ENCODE results near the gene PACSIN2.
"Not testable (repeated sequence)": the region's sequence is repeated elsewhere in the genome, so short reads cannot be mapped to it uniquely, and the experiment has no call there.

Gene PACSIN2

DNA sequence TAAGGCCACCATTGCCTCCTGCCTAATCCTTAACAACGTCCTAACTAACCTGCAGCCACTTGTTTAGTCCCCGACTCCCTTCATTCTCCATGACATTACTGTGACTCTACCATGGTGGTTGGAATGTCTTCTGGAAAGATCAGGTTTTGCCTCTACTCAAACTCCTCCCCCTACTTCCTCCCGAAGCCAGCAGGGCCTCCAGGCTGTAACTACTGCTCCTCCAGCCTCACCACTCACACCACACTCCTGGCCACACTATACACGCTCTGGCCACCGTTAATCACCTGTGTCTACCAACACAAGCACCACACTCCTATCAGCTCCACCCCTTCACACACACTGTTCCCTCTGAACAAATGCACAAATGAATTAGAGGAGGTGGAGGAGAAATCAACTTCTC is 69.2 kb downstream of the PACSIN2 start:
- no peak for DNase-seq (ENCODE audit: low spot score)

DNA sequence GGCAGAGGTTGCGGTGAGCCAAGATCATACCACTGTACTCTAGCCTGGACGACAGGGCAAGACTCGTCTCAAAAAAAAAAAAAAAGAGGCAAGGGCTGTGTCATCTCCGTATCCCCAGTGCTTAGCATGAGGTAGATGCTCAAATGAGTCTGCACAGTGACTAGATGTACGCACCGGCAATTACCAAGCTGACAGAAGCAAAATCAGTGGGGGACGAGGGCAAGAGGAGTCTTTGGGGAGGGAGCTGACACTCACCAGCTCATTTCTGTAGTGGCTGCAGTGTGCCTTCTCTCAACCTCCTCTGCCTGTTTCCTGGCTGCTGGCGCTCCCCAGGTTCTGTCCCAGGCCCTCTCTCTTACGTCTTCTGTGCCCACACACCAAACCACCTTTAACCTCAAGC is 69.9 kb downstream of the PACSIN2 start:
- no peak for DNase-seq (ENCODE audit: low spot score)

GRCh38 chr22:42944409-42944808 is 70.5 kb downstream of the PACSIN2 start:
- DNase-seq (ENCODE audit: low spot score): no peak

- no peak for DNase-seq (ENCODE audit: low spot score)
Observed at GRCh38 chr22:42943981-42944380, 71.0 kb downstream of the PACSIN2 start.

DNA sequence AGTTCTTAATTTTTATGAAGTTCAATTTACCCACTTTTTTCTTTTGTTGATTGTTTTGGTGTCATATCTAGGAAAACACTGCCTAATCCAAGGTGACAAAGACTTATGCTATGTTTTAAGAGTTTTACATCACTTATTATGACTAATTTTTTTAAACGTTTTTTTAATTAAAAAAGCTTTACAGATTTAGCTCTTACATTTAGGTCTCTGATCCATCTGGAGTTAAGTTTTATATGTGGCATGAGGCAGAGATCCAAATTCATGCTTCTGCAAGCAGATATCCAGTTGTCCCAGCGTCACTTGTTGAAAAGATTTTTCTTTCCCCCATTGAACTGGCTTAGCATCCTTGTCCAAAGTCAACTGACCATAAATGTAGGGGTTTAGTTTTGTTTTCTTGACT is 72.6 kb downstream of the PACSIN2 start:
- DNase-seq (ENCODE audit: low spot score): no peak

GRCh38 chr22:42939941-42940653 is 74.9 kb downstream of the PACSIN2 start:
- peak; percentile 93 for DNase-seq (ENCODE audit: low spot score)

GRCh38 chr22:42939451-42939881 is 75.5 kb downstream of the PACSIN2 start:
- peak; percentile 88 for DNase-seq (ENCODE audit: low spot score)

- no peak for DNase-seq (ENCODE audit: low spot score)
Observed at GRCh38 chr22:42938976-42939375, 76.0 kb downstream of the PACSIN2 start.

DNA sequence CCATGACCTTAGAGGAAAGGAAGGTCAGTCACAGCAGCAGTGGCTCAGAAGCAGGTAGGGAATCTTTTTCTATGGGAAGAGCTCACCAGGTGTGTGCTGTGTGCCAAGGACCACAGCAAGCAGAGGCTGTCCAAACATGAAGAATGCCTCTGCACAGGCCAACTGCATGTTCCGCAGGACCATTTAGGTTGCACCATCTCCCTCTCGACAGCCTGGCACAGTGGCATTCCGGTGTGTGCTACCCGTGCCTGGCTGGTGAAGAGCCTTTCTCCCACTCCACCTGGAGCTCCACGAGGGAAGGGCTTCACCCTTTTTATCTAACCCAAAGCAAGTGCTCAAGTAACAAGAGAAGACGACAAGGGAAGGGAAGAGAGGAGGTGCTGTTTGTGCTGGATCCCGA is 76.5 kb downstream of the PACSIN2 start:
- DNase-seq (ENCODE audit: low spot score): no peak

- DNase-seq (ENCODE audit: low spot score): no peak
Observed at GRCh38 chr22:42937164-42937843, 77.6 kb downstream of the PACSIN2 start.

DNA sequence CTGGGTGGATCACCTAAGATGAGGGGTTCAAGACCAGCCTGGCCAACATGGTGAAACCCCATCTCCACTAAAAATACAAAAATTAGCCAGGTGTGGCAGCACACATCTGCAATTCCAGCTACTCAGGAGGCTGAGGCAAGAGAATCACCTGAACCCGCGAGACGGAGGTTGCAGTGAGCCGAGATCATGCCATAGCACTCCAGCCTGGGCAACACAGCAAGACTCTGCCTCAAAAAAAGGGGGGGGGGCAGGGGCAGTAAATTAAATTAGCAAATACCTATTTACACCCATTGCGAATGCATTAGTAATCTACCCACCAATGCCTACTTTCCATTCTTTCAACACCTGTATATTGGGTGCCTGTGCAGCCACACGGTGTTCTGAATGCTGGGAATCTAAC is 78.3 kb downstream of the PACSIN2 start:
- not testable (repeated sequence) for DNase-seq (ENCODE audit: low spot score)

DNA sequence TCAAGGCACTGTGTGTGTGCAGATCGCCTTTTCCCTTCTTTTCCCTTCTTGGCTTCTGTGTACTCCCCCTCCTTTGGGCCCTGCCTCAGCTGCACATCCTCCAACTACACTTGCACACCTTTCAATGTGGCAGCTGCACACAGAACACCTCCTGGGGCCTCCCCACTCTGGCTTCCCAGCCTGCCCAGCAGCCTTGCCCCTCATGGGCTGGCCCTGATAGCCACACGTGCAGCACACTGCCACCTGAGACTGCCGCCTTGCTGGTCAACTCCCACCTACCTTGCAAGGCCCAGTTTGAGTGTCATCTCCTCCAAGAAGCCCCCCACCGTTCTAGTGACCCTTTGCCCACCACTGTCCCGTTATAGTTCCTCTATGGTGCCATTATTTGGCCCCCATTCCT is 80.6 kb downstream of the PACSIN2 start:
- no peak for DNase-seq (ENCODE audit: low spot score)

- DNase-seq (ENCODE audit: low spot score): peak; percentile 64
Observed at GRCh38 chr22:42933485-42934091, 81.4 kb downstream of the PACSIN2 start.

DNA sequence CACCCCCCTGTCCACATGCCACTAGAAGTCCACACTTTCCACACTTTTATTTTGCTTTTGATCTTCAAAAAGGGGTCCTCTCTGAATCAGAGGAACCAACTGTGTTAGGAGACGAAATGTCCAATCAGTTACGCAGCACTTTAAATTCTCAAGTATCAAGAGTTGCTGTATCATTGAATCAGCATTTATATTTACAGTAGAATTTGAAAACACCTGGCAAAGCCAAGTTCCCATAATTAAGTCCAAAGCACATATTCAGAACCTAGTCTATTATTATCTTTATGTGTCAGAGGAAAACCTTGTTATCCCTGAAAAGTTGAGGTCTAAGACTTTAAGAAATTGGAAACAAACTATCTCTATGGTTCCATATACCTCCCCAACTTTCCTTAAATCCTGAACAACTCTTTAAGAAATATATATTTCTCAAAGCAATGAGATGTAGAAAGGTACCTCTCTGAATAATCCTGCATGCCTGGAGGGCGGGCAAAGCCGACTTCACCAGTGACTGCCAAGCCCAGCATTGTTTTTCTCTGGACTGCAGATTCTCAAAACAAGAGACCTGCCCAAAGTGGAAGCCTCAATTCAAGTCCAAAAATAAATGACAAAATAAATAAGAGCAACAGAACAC is 82.0 kb downstream of the PACSIN2 start:
- no peak for DNase-seq (ENCODE audit: low spot score)

GRCh38 chr22:42932197-42932519 is 82.8 kb downstream of the PACSIN2 start:
- no peak for DNase-seq (ENCODE audit: low spot score)

- DNase-seq (ENCODE audit: low spot score): no peak
Observed at GRCh38 chr22:42931421-42932196, 83.3 kb downstream of the PACSIN2 start.

- DNase-seq (ENCODE audit: low spot score): no peak
Observed at GRCh38 chr22:42930810-42931420, 84.0 kb downstream of the PACSIN2 start.

- DNase-seq (ENCODE audit: low spot score): no peak
Observed at GRCh38 chr22:42929838-42930155, 85.2 kb downstream of the PACSIN2 start.

DNA sequence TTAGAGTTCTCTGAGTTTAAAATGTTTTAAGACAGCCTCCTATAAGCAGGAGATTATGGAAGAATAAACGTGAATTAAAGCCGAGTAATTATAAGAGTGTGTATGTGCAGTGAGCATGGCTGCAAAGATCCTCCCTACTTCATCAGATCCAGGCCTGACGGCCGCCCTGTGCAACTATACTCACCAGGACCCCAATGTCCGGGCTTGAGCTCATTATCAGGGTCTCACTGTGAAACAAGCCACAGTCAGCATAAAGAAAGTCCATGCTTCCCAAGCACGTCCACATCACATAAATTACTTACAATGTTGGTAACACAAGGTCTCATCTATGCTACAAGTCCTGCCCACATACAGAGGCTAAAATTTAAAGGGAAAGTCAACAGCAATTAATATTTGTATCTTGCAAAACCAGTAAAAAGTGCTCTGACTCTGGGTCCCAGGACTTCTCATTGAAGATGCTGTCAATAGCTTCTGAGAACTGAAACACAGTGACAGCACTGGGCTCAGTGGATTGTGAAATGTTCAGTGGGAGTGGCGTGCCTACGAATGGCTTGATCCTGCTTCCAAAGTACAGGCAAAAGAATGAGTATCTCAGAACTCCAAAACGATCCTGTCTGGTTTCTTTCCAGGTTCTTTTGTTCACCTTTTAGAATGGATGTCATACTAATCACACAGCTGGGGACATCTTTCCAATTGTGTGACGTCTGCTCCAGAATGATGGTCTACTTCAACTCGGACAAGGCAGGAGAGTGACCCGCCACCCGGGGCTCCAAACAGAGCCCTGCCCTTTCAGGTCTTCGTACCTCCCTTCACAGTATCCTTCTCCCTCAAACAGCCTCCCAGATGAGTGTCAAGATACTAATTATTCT is 85.7 kb downstream of the PACSIN2 start:
- no peak for DNase-seq (ENCODE audit: low spot score)

DNA sequence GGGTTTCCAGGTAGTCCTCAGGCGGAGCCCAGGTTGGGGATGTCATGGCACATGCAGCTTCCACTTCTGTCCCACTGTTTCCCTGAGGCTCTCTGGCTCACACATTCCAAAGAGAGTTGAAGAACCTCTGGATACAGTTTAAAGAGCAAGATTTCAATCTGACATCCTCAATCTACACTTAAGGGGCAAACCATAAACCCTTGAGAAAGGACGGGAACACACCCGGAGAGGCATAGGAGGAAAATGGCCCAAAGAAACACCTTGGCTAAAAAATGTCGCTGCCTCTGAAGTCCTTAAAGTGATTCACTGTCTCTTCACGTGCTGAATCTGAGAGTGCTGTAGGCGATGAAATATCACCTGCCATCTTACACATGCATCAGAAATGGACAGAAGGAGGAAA is 87.0 kb downstream of the PACSIN2 start:
- DNase-seq (ENCODE audit: low spot score): no peak

GRCh38 chr22:42926768-42927167 is 88.2 kb downstream of the PACSIN2 start:
- DNase-seq (ENCODE audit: low spot score): no peak
